Fibroblast of gingiva (primary cell): Measurements from ENCODE around the gene SLC30A2.

Source experiments
- DNase-seq: peaks from one replicate; pipeline ENCODE4 v3.0.0-alpha.2; 2011; ENCODE audit warnings: low read depth

SLC30A2 gene

DNA sequence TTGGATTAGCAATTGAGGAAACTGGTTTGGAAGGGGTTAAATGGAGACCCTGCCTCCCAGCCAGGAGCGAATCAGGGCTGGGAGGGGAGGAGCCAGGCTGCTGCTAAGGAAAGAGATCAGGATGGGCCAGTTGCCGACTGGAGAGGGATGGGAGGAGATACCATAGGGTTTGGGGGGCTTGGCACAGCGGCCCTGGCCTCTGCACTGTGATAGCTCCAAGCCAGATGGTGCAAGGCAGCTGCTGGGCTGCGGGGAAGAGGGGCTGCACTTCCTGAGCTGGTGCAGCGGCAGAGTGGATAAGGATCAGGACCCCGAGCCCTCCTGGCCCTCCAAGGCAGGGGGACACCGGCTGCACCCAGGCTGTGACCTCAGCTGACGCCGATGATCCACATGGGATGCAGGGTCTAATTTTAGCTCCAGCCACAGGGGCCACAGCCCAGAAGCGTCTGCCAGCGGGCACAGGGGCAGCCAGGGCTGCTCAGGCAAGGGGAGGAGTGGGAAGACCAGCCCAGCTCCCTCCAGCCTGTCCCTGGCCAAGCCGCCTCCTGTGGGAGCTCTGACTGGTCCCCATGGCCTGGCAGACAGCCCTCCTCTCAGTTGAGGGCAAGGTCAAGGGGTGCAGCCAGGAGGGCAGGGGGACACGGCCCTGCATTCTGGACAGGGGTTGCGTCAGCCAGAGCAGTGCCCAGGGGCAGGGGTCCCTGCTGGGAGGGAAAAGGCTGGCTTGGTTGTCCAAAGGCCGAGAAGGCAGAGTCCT is 24.1 kb downstream of the SLC30A2 start, which contains the start of gene EXTL1:
Gene EXTL1, plus strand, starts transcription at position 129 of the 757 bp plus-strand sequence. CDS start 872 bp downstream, outside the sequence.
- peak; percentile 20 for DNase-seq

- DNase-seq = no peak
Observed at GRCh38 chr1:26020941-26021646, 24.8 kb downstream of the SLC30A2 start.

- DNase-seq = no peak
Observed at GRCh38 chr1:26020330-26020768, 25.6 kb downstream of the SLC30A2 start.

GRCh38 chr1:26019641-26020315 is 26.1 kb downstream of the SLC30A2 start:
- no peak for DNase-seq

DNA sequence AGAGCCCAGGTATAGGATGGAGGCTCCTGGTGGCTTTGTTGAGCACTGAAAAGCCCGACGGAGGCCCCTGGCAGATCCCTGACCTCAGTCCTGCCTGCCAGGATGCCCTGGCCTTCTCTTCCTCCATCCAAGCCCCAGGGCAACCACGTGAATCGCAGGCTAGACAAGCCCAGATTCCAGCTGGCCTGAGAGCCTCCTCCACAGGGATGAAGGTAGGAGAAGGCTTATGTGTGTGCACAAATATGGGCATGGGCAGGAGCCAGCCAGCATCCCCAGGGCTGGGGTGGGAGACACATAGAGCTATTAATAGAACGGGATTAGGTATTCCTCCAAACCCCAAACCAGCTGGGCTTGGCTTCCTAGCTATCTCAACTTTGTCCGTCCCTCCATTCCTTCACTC is 28.3 kb downstream of the SLC30A2 start:
- DNase-seq = no peak

- no peak for DNase-seq
Observed at GRCh38 chr1:26016953-26017545, 28.9 kb downstream of the SLC30A2 start.

DNA sequence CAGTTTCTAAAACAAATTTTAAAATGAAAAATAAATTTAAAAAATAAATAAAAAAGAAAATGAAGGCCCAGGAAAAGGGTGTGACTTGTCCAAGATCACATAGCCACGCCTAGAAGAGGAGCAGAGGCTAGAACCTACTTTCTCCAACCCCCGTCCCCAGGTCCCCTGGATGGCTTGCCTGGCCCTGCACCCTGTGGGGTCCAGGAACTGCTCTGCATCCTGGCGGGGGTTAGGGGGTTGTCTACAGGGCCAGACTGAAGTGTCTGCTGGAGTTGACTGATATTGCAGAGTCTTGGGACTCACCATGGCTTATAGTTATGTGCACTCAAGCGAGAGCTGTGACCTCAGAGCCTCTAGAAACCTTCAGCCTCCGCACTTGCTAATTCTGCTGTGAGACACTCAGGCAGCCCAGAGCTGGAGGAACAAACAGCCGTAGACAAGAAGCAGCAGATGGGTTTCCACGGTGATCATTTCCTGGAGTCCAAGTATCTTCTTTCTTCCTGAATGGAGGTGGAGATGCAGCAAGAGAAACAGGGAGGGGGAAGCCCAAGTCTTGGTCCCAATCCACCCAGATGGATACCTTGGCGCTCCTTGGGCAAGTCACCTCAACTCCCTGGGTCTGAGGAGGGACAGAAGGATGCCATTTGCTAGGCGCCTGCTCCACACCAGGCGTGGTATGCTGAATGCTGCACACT is 29.5 kb downstream of the SLC30A2 start:
- no peak for DNase-seq

GRCh38 chr1:26015358-26015757 is 30.6 kb downstream of the SLC30A2 start:
- DNase-seq = peak; percentile 67

DNA sequence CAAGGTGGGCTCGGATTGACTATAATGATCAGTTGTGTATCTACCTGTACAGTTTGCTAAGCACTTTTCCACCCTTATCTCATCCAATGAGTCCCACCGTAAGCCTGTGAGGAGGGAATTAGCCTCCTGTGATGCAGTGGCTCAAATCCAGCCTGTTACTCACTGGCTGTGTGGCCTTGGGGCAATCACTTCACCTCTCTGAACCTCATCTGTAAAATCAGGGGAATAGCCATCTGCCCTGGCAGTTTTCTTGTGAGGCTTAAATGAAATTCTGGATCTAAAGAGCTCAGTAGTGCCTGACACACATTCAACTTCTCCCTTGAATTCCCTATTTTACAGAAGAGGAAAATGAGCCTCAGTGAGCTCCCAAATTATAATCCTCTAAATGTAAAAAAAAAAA is 31.7 kb downstream of the SLC30A2 start:
- no peak for DNase-seq

GRCh38 chr1:26012864-26013263 is 33.1 kb downstream of the SLC30A2 start:
- no peak for DNase-seq

- DNase-seq = no peak
Observed at GRCh38 chr1:26010825-26011224, 35.1 kb downstream of the SLC30A2 start.

DNA sequence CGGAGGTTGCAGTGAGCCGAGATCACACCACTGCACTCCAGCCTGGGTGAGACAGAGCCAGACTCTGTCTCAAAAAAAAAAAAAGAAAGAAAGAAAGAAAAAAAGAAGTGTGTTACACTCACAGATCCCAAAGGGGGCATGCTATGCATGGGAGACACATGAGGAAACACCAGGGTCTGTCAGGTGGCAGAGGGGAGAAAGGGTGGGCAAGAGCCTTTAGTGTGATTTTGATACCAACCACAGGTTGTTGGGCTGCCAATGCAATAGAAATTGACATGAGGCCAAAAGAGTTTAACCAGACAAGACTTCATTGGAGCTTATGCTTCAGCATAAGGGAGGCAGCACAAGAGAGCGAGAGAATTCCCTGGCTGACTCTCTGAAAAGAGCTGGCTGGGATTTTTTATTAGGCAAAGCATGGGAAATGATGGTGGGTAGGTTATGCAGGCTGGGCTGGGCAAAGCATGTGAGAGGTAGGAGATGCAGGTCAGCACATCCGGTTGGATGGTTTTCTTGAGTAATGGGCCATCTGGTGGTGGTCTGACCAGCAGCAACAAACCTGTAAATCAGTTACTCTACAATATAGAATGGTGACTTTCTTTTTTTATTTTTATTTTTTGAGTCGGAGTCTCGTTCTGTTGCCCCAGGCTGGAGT is 36.0 kb downstream of the SLC30A2 start:
- no peak for DNase-seq

DNA sequence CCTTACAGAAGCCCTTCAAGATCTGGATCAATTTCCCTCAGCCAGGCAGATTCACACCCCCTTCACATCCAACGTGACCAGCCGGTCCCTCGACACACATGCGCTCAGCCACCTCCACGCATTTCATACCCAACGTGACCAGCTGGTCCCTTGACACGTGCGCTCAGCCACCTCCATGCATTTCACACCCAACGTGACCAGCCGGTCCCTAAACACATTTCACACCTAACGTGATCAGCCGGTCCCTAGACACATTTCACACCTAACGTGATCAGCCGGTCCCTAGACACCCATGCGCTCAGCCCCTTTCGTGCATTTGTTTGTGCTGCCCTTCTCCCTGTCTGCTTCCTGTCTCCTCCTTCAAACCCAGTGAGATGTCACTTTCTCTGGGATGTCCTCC is 39.2 kb downstream of the SLC30A2 start:
- DNase-seq = no peak

GRCh38 chr1:26005434-26006105 is 40.3 kb downstream of the SLC30A2 start:
- no peak for DNase-seq

- DNase-seq = no peak
Observed at GRCh38 chr1:26003756-26004155, 42.2 kb downstream of the SLC30A2 start.

DNA sequence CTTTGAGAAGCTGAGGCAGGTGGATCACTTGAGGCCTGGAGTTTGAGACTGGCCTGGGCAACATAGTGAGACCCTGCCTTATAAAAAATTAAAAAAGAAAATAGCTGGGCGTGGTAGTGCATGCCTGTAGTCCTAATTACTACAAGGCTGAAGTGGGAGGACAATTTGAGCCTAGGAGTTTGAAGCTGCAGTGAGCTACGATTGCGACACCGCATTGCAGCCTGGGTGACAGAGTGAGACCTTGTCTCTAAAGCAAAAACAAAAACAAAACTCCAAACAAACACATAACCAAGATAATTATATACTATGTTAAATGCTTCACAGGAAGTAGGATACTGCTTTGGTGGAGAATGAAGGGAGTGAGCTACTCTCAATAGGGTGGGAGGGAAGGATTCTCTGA is 42.7 kb downstream of the SLC30A2 start:
- DNase-seq = no peak

DNA sequence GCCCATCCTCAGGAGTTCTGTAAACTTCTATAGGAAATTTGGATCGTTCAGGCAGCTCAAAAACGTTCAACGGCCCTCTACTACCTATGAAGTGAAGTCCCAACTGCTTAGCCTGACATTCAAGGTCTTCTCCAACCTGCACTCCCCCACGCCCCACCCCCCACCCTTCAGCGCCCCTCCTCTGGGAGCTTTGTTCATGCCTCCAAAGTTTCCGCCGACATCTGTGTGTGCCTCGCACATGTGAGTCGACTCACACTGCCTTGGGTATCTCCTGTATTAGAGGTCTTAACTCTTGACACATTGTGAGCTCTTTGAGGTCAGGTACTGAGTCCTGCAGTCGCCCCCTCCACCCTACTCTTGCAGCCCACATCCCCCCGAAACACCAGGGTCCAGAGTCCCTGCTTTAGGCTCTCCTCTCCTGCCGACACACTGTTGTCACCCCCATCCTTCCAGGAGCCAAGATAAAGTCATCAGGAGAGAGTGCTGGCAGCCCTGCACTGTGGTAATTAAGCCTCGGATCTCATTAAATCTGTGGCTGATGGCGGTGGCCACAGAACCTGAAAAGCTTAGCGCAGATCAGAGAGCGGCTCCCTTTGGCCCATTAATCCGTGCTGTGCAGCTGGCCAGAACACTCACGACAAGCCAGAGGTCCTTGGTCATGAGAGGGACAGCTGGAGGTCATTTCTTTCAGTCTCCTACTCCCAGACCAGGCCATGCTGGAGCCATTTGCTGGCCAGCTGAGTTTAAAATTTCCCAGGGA is 46.7 kb downstream of the SLC30A2 start:
- DNase-seq = no peak

DNA sequence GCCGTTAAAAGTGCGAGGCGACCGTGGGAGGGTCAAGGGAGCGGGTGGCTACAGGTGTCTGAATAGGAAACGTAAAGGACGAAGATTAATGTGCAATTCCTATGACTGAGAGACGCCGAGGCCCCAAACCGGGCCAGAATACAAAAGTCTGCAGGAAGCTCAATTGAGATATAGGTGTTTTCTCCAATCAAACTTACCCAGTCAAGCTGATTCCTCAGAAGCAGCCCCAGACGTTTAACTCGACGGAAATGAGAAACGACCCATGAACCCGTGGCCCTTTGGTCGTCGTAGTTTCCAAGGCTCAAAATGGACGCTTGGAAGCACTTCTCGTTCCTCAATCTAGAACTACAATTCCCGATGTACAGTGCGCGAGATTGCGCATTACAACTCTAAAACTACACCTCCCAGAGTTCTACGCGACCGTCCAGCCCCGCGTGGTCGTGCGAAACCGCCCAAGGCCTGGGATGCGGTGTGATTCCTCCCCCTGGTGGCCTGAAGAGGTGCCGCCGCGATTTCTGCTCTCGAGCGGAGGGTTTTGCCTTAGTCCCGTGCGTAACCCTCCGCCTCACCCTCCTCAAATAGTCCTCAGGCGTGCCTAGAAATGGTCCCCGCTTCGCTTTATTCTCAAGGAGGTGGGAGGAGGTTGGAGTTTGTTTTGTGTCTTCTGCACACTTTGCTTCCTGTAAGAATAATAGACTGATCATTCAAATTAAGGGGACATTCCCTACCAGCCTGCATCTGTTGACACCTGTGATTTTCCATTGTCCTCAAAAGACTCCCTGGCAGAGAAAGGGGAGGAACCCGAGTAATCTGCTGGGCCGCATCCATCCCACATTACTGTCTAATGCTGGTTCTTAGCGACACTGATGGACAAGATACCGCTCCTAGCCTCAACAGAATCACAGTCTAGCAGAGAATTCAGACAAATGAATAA is 47.8 kb downstream of the SLC30A2 start, which contains the start of gene PAFAH2:
Gene PAFAH2, minus strand, starts transcription at position 236 of the 934 bp plus-strand sequence. CDS start 7,247 bp downstream, outside the sequence.
- DNase-seq = peak; percentile 99
